Activated T-cell treated with anti-CD3 and anti-CD28 coated beads, Interleukin-2, amount 50 U/mL, for 24 hours (primary cell): ENCODE data around the gene DDX42.
A peak's percentile ranks its signal among the peaks of the same experiment; 100 is the strongest.

ENCODE experiments used
- DNase-seq: peaks from one replicate; pipeline ENCODE4 v3.0.0-alpha.2; 2020
- H3K27ac Mint-ChIP-seq: 2 replicates; pipeline ENCODE4 v1.8.0; 2020; ENCODE audit warnings: mild to moderate bottlenecking, mixed read lengths
- H3K27me3 Mint-ChIP-seq: 2 replicates; pipeline ENCODE4 v1.8.0; 2020; ENCODE audit warnings: mixed read lengths
- H3K36me3 Mint-ChIP-seq: 2 replicates; pipeline ENCODE4 v1.8.0; 2020; ENCODE audit warnings: low read depth, mixed read lengths
- H3K4me1 Mint-ChIP-seq: 2 replicates; pipeline ENCODE4 v1.8.0; 2020; ENCODE audit warnings: low read depth, mixed read lengths
- H3K4me3 Mint-ChIP-seq: 2 replicates; pipeline ENCODE4 v1.8.0; 2020; ENCODE audit warnings: mild to moderate bottlenecking, moderate library complexity, mixed read lengths
- H3K9me3 Mint-ChIP-seq: 2 replicates; pipeline ENCODE4 v1.8.0; 2020; ENCODE audit warnings: mixed read lengths

DDX42 gene

GRCh38 chr17:63766754-63767153, 7.2 kb upstream of the DDX42 start:
- peaks cover 58% of the 10 kb centered on the region for H3K4me1 Mint-ChIP-seq
- H3K27ac Mint-ChIP-seq = peak overlapping the region; percentile 44
- H3K9me3 Mint-ChIP-seq = no peaks in the 10 kb centered on the region
- peak overlapping the region; percentile 25 for H3K4me3 Mint-ChIP-seq
- H3K36me3 Mint-ChIP-seq = peaks cover 90% of the 10 kb centered on the region
- no peak for DNase-seq
- no peaks in the 10 kb centered on the region for H3K27me3 Mint-ChIP-seq

GRCh38 chr17:63768433-63768832, 5.5 kb upstream of the DDX42 start:
- no peaks in the 10 kb centered on the region for H3K9me3 Mint-ChIP-seq
- no peaks in the 10 kb centered on the region for H3K27me3 Mint-ChIP-seq
- peaks cover 57% of the 10 kb centered on the region for H3K4me1 Mint-ChIP-seq
- H3K4me3 Mint-ChIP-seq = no peak overlapping the region
- no peak for DNase-seq
- peaks cover 88% of the 10 kb centered on the region for H3K36me3 Mint-ChIP-seq
- H3K27ac Mint-ChIP-seq = peak overlapping the region; percentile 50

- no peaks in the 10 kb centered on the region for H3K27me3 Mint-ChIP-seq
- H3K4me1 Mint-ChIP-seq = peaks cover 60% of the 10 kb centered on the region
- peaks cover 86% of the 10 kb centered on the region for H3K36me3 Mint-ChIP-seq
- H3K9me3 Mint-ChIP-seq = no peaks in the 10 kb centered on the region
- no peak for DNase-seq
- H3K27ac Mint-ChIP-seq = peak overlapping the region; percentile 100
- peak overlapping the region; percentile 98 for H3K4me3 Mint-ChIP-seq
Observed at GRCh38 chr17:63772801-63773271, 1.1 kb upstream of the DDX42 start.

- peak; percentile 99 for DNase-seq
- Mint-ChIP-seq H3K27ac (peak within 1 kb of the TSS; percentile 100), H3K9me3 (no peaks in the 10 kb centered on the region), H3K36me3 (peaks cover 86% of the 10 kb centered on the region), H3K4me1 (peaks cover 59% of the 10 kb centered on the region), H3K27me3 (no peaks in the 10 kb centered on the region), H3K4me3 (peak within 1 kb of the TSS; percentile 98)
Observed at GRCh38 chr17:63773272-63774140, 464 bp upstream of the DDX42 start, which contains the start of gene CCDC47. Gene CCDC47 (minus strand): TSS chr17:63773597. CDS start chr17:63766175, 7,422 bp downstream.

- Mint-ChIP-seq H3K27ac (peak overlapping the region; percentile 100), H3K27me3 (no peaks in the 10 kb centered on the region), H3K36me3 (peaks cover 88% of the 10 kb centered on the region), H3K4me3 (peak overlapping the region; percentile 98), H3K4me1 (peaks cover 66% of the 10 kb centered on the region), H3K9me3 (no peaks in the 10 kb centered on the region)
- DNase-seq = no peak
Observed at GRCh38 chr17:63774969-63775265, 947 bp downstream of the DDX42 start.

- H3K4me1 Mint-ChIP-seq = peaks cover 66% of the 10 kb centered on the region
- H3K36me3 Mint-ChIP-seq = peaks cover 88% of the 10 kb centered on the region
- H3K4me3 Mint-ChIP-seq = peak overlapping the region; percentile 98
- DNase-seq = no peak
- H3K27me3 Mint-ChIP-seq = no peaks in the 10 kb centered on the region
- H3K9me3 Mint-ChIP-seq = no peaks in the 10 kb centered on the region
- H3K27ac Mint-ChIP-seq = peak overlapping the region; percentile 100
Observed at GRCh38 chr17:63775420-63775819, 1.4 kb downstream of the DDX42 start.

GRCh38 chr17:63780507-63780906, 6.5 kb downstream of the DDX42 start:
- no peak for DNase-seq
- Mint-ChIP-seq H3K27me3 (no peaks in the 10 kb centered on the region), H3K27ac (peak overlapping the region; percentile 79), H3K4me1 (peaks cover 74% of the 10 kb centered on the region), H3K4me3 (no peak overlapping the region), H3K9me3 (no peaks in the 10 kb centered on the region), H3K36me3 (peaks cover 90% of the 10 kb centered on the region)

- H3K36me3 Mint-ChIP-seq = peaks cover 92% of the 10 kb centered on the region
- H3K27me3 Mint-ChIP-seq = no peaks in the 10 kb centered on the region
- no peaks in the 10 kb centered on the region for H3K9me3 Mint-ChIP-seq
- H3K4me1 Mint-ChIP-seq = peaks cover 73% of the 10 kb centered on the region
- H3K27ac Mint-ChIP-seq = peak overlapping the region; percentile 79
- H3K4me3 Mint-ChIP-seq = no peak overlapping the region
- DNase-seq = no peak
Observed at GRCh38 chr17:63780928-63781327, 7.0 kb downstream of the DDX42 start.

GRCh38 chr17:63783522-63783921, 9.6 kb downstream of the DDX42 start:
- peak overlapping the region; percentile 31 for H3K27ac Mint-ChIP-seq
- H3K4me3 Mint-ChIP-seq = no peak overlapping the region
- peaks cover 90% of the 10 kb centered on the region for H3K36me3 Mint-ChIP-seq
- H3K4me1 Mint-ChIP-seq = peaks cover 51% of the 10 kb centered on the region
- H3K27me3 Mint-ChIP-seq = no peaks in the 10 kb centered on the region
- no peak for DNase-seq
- H3K9me3 Mint-ChIP-seq = no peaks in the 10 kb centered on the region

GRCh38 chr17:63785556-63785955, 11.6 kb downstream of the DDX42 start:
- Mint-ChIP-seq H3K36me3 (peaks cover 88% of the 10 kb centered on the region), H3K9me3 (no peaks in the 10 kb centered on the region), H3K27ac (peak overlapping the region; percentile 33), H3K4me1 (peaks cover 34% of the 10 kb centered on the region), H3K4me3 (no peak overlapping the region), H3K27me3 (no peaks in the 10 kb centered on the region)
- DNase-seq = no peak

GRCh38 chr17:63786117-63786516, 12.1 kb downstream of the DDX42 start:
- H3K36me3 Mint-ChIP-seq = peaks cover 86% of the 10 kb centered on the region
- peaks cover 29% of the 10 kb centered on the region for H3K4me1 Mint-ChIP-seq
- no peak overlapping the region for H3K4me3 Mint-ChIP-seq
- DNase-seq = no peak
- peak overlapping the region; percentile 30 for H3K27ac Mint-ChIP-seq
- no peaks in the 10 kb centered on the region for H3K9me3 Mint-ChIP-seq
- H3K27me3 Mint-ChIP-seq = no peaks in the 10 kb centered on the region

GRCh38 chr17:63786971-63787711, 13.2 kb downstream of the DDX42 start:
- H3K36me3 Mint-ChIP-seq = peaks cover 88% of the 10 kb centered on the region
- H3K9me3 Mint-ChIP-seq = no peaks in the 10 kb centered on the region
- no peak overlapping the region for H3K4me3 Mint-ChIP-seq
- H3K4me1 Mint-ChIP-seq = peaks cover 26% of the 10 kb centered on the region
- H3K27ac Mint-ChIP-seq = no peak overlapping the region
- no peaks in the 10 kb centered on the region for H3K27me3 Mint-ChIP-seq
- DNase-seq = no peak

- no peak overlapping the region for H3K27ac Mint-ChIP-seq
Observed at GRCh38 chr17:63790057-63790456, 16.1 kb downstream of the DDX42 start.

GRCh38 chr17:63792055-63792729, 18.2 kb downstream of the DDX42 start:
- Mint-ChIP-seq H3K27ac (peak overlapping the region; percentile 18), H3K36me3 (peaks cover 92% of the 10 kb centered on the region), H3K4me3 (no peak overlapping the region), H3K27me3 (no peaks in the 10 kb centered on the region), H3K9me3 (no peaks in the 10 kb centered on the region), H3K4me1 (peaks cover 6% of the 10 kb centered on the region)
- DNase-seq = no peak

More at GRCh38 chr17:63790057-63790456, 16.1 kb downstream of the DDX42 start:
- H3K4me3 Mint-ChIP-seq = no peak overlapping the region
- DNase-seq = no peak
- H3K36me3 Mint-ChIP-seq = peaks cover 89% of the 10 kb centered on the region
- H3K27me3 Mint-ChIP-seq = no peaks in the 10 kb centered on the region
- H3K9me3 Mint-ChIP-seq = no peaks in the 10 kb centered on the region
- peaks cover 8% of the 10 kb centered on the region for H3K4me1 Mint-ChIP-seq
